Adrenal gland (tissue), 12 donors: ENCODE data around the gene CCDC102A. TPM values are rescaled to one million over a fixed set of nuclear protein-coding genes. Genes with fewer than 3 reads are reported as not detected.

Experiments
- DNase-seq, 7 donors: peaks; one replicate each; pipeline ENCODE4 v3.0.0-alpha.2; 2019 to 2020
- H3K27ac ChIP-seq, 5 donors: fragments of 200-600 bp; sonication (generic) in 4 of 5; 1 replicate in 3 of 5; 2 replicates in 2 of 5; pipeline versions ENCODE4 v1.5.1 to v1.8.0; 2016 to 2020; ENCODE audit warnings: mild to moderate bottlenecking in 1 of 5
- H3K27me3 ChIP-seq: fragments of 200-600 bp; 2 replicates; pipeline ENCODE4 v1.8.0; 2021
- H3K36me3 ChIP-seq, 2 donors: fragments of 200-600 bp; replicated peaks in 1 of 2; 1 replicate in 1 of 2; 2 replicates in 1 of 2; pipeline versions ENCODE4 v1.5.1 to v1.8.0; 2018 to 2022
- H3K4me1 ChIP-seq, 2 donors: fragments of 200-600 bp; replicated peaks in 1 of 2; 1 replicate in 1 of 2; 2 replicates in 1 of 2; pipeline versions ENCODE4 v1.5.1 to v1.8.0; 2018 to 2021
- H3K4me3 ChIP-seq, 4 donors: fragments of 200-600 bp; sonication (generic) in 3 of 4; one replicate each; pipeline ENCODE4 v1.5.1; 2016 to 2018
- H3K9me3 ChIP-seq, 3 donors: fragments of 200-600 bp; sonication (generic) in 1 of 3; replicated peaks in 1 of 3; 1 replicate in 2 of 3; 2 replicates in 1 of 3; pipeline versions ENCODE4 v1.5.1 to v1.8.0; 2016 to 2021
- POLR2A ChIP-seq, 2 donors: fragments of 450-650 bp; IDR thresholded peaks; one replicate each; pipeline ENCODE4 v1.6.1; 2017; ENCODE audit warnings: antibody characterized with exemption in 2 of 2, mild to moderate bottlenecking in 2 of 2, moderate library complexity in 1 of 2
- WGBS, 4 donors: extraction: QIAGEN DNeasy Blood & Tissue Kit in 2 of 4; methylation state at CpG; one replicate each; pipeline versions ENCODE4 v1.1.5 to v1.1.7; 2013 to 2017; 5-methylcytosine and 5-hydroxymethylcytosine counted together
- intact Hi-C, 2 donors: fragments of 100-400 bp; cut with DNase I; formaldehyde crosslinking; loops; one replicate each; pipeline versions ENCODE4 v1.14.1 to v1.15.0; 2022 to 2023
- polyA plus RNA-seq, 3 donors: library from polyadenylated mRNA; stranded (reverse); fragments of 200-250 nt in 2 of 3; fragments of 350-450 nt in 1 of 3; fragmentation: Illumina TruSeq in 1 of 3; extraction: RNeasy Lipid Tissue Mini Kit (QIAGEN cat#74804) in 1 of 3; gene quantifications; one replicate each; pipeline ENCODE4 v1.2.3, GENCODE V29; 2013 to 2014
- total RNA-seq, 9 donors: library from RNA; depleted of rRNA in 4 of 9; stranded (reverse); fragments of >200 nt in 4 of 9; fragments of 120-200 nt in 1 of 9; fragmentation: NEBNext Ultra II Directional in 1 of 9; extraction: Animal tissue kit (Norgen Biotek cat#: 25700) in 1 of 9; gene quantifications; one replicate each; pipeline versions ENCODE4 v1.1.0 to v1.2.4, GENCODE V29; 2013 to 2023
- TF ChIP-seq, protein P1 (sequence below), 6 experiments: fragments of 450-650 bp in 4 of 6; fragments of 200-600 bp in 2 of 6; sonication (generic) in 1 of 6; IDR thresholded peaks; 1 replicate in 5 of 6; 2 replicates in 1 of 6; pipeline versions ENCODE4 v1.5.1 to v1.8.0; 2016 to 2021; ENCODE audit warnings: antibody characterized with exemption in 6 of 6, mild to moderate bottlenecking in 2 of 6, moderate library complexity in 1 of 6
- donor health status: healthy with polysubstance abuse.
- donor health status: Bipolar disorder and iron deficiency.
- donor health status: DM: yes; HTN: yes; CAD: no.
- donor health status: DM: no; HTN: no; CAD: no.
- donor health status: DM: no; HTN: no; CAD: no.
- donor health status: DM: yes; HTN: yes; CAD: no.

The CCDC102A gene
- total and polyA plus RNA-seq, 12 donors = 1.6 to 23.6 (median 8.9) TPM

DNA sequence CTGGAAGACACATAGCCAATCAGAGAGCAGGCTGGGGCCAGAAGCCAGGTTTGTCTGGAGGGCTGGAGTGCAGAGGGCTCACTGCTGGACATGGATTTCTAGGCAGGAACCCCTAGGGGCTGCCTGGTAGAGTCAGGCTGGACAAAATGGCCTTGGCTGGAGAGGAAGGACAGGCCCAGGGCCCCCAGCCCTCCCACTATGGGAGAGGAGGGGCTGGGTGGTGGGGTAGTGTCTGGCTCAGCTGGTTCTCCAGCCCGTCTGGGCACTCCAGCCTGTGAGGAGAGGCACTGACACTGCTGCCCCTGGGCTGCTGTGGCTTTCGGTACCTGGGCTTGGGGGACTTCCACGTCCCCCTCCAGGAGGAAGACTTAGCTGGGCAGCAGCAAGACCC lies 28.3 kb downstream of the CCDC102A start:
- Histone ChIP-seq H3K27me3 (no peaks in the 10 kb centered on the region), H3K36me3 (no peaks in the 10 kb centered on the region), H3K27ac (no peak overlapping the region), H3K4me1 (no peaks in the 10 kb centered on the region), H3K4me3 (no peak overlapping the region), H3K9me3 (no peaks in the 10 kb centered on the region)
- intact Hi-C loops = no loop called here
- WGBS, 4 donors = 71 to 100% (median 89%) methylated on average over 1 to 3 of the region's 3 CpGs
- TF ChIP-seq POLR2A (IDR thresholded peaks at IDR 0.05) = no peak
- TF ChIP-seq, protein P1, sequence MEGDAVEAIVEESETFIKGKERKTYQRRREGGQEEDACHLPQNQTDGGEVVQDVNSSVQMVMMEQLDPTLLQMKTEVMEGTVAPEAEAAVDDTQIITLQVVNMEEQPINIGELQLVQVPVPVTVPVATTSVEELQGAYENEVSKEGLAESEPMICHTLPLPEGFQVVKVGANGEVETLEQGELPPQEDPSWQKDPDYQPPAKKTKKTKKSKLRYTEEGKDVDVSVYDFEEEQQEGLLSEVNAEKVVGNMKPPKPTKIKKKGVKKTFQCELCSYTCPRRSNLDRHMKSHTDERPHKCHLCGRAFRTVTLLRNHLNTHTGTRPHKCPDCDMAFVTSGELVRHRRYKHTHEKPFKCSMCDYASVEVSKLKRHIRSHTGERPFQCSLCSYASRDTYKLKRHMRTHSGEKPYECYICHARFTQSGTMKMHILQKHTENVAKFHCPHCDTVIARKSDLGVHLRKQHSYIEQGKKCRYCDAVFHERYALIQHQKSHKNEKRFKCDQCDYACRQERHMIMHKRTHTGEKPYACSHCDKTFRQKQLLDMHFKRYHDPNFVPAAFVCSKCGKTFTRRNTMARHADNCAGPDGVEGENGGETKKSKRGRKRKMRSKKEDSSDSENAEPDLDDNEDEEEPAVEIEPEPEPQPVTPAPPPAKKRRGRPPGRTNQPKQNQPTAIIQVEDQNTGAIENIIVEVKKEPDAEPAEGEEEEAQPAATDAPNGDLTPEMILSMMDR (IDR thresholded peaks at IDR 0.05) = no peak
- DNase-seq = no peak

DNA sequence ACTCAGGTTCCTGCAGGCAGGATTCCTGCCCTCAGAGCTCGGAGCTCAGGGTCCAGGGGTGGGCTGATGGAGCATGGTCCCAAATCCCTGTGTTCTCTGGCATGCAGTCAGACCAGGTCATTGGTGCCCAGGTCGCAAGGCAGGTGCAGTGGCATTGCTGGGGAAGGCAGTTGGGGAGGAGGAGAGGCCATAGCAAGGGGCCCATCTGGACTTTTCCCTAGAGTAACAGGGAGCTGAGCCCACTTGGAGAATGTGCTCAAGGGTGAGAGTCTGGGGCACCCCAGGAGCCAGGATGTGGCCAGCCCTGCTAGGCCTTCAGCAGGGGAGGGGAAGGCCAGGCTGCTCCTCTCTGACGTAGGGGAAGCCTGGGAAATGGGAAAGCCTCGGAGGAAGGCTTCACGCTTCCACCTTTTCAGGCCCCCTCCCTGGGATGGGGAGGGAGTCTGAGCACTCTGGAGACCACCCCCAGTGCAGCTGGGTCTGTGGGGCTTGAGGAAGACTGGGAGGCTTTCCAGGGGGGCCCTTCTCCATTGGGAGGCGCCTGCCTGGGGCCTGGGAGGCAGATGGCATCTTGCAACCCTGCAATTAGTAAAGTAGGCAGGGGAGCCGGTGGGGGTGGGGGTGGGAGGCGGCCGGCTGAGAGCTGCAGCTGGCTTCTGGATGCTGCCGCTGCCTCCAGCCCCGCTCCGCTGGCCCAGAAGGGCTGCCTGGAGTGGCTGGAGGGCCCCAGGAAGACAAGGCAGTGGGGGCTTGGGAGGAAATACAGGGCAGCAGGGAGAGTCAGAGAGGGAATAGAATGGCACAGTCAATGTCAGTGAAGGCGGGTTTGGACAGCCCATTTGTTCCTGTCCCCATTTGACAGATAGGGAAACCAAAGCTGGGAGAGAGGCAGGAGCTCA lies 29.0 kb downstream of the CCDC102A start:
- Histone ChIP-seq H3K4me3 (no peak overlapping the region), H3K4me1 (no peaks in the 10 kb centered on the region), H3K9me3 (no peaks in the 10 kb centered on the region), H3K36me3 (no peaks in the 10 kb centered on the region), H3K27me3 (no peaks in the 10 kb centered on the region), H3K27ac (no peak overlapping the region)
- 68 to 82% (median 77%) methylated on average over 9 to 13 of the region's 13 CpGs for WGBS, 4 donors
- no peak for DNase-seq
- TF ChIP-seq POLR2A (IDR thresholded peaks at IDR 0.05) = no peak
- TF ChIP-seq, protein P1 (IDR thresholded peaks at IDR 0.05) = no peak
- intact Hi-C loops = no loop called here

DNA sequence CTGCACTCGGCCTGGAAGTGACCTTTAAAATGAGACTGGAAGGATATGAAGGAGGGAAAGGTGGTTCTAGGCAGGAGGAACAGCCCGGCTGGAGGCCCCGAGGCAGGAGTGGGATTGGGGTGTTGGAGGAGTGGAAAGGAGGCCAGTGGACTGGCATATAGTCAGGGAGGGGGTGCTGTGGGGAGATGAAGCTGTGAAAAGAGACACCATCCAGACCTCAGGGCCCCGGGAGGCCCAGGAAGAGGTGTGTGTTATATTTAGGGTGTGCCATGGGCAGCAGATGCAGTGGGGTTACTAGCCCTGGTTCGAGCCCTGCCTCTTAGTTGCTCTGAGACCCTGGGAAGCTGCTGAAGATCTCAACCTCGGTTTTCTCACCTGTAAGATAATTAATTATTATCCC lies 31.2 kb downstream of the CCDC102A start:
- whole genome bisulfite sequencing, 4 donors = 78 to 86% (median 84%) methylated on average over 6 of the region's 6 CpGs
- TF ChIP-seq, protein P1 (IDR thresholded peaks at IDR 0.05) = no peak
- TF ChIP-seq POLR2A (IDR thresholded peaks at IDR 0.05) = no peak
- H3K36me3 ChIP-seq = no peaks in the 10 kb centered on the region
- H3K27me3 ChIP-seq = no peaks in the 10 kb centered on the region
- H3K27ac ChIP-seq = no peak overlapping the region
- intact Hi-C loops = no loop called here
- no peak for DNase-seq
- H3K4me3 ChIP-seq = no peak overlapping the region
- no peaks in the 10 kb centered on the region for H3K4me1 ChIP-seq
- H3K9me3 ChIP-seq = no peaks in the 10 kb centered on the region

DNA sequence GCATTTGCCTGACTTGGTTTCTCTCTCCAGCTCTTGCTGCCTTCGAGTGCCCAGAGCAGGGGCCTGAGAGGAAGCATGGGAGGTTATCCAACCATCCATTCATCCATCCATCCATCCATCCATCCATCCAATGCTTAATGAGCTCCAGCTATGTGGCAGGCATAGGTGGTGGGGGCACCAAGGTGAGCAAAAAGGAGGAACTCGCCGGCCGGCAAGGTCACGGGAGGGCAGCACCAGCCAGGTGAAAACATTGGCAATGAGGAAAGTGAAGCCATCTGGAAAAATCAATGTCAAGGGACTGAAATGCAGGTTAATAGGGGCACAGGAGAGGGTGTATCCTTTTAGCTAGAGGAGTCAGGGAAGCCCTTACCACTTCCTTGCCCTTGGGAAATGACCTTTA lies 31.9 kb downstream of the CCDC102A start:
- no peaks in the 10 kb centered on the region for H3K27me3 ChIP-seq
- no peak for DNase-seq
- H3K27ac ChIP-seq = no peak overlapping the region
- H3K4me1 ChIP-seq = no peaks in the 10 kb centered on the region
- WGBS, 4 donors = 59 to 79% (median 76%) methylated on average over 5 of the region's 5 CpGs
- no peaks in the 10 kb centered on the region for H3K36me3 ChIP-seq
- TF ChIP-seq POLR2A (IDR thresholded peaks at IDR 0.05) = no peak
- TF ChIP-seq, protein P1 (IDR thresholded peaks at IDR 0.05) = no peak
- intact Hi-C loops = no loop called here
- no peak overlapping the region for H3K4me3 ChIP-seq
- no peaks in the 10 kb centered on the region for H3K9me3 ChIP-seq
